IPS-NIHi11 (cell line): ENCODE data around the gene HPN.

Source experiments
- DNase-seq: peaks from one replicate; pipeline ENCODE4 v3.0.0; 2012; ENCODE audit warnings: mixed read lengths, low spot score

The HPN gene

GRCh38 chr19:35105047-35105410, 63.5 kb downstream of the HPN start:
- DNase-seq: no peak

- DNase-seq: no peak
These were observed 64.1 kb downstream of the HPN start for GRCh38 chr19:35105411-35106290.

- DNase-seq: no peak
These were observed 64.7 kb downstream of the HPN start for GRCh38 chr19:35106291-35106583.

- no peak for DNase-seq
These were observed 65.5 kb downstream of the HPN start for GRCh38 chr19:35106898-35107541.

- no peak for DNase-seq
These were observed 66.0 kb downstream of the HPN start for GRCh38 chr19:35107545-35107944.

- DNase-seq: no peak
These were observed 67.2 kb downstream of the HPN start for GRCh38 chr19:35108730-35109129.

GRCh38 chr19:35109395-35110112, 68.0 kb downstream of the HPN start:
- no peak for DNase-seq

GRCh38 chr19:35110974-35111373, 69.5 kb downstream of the HPN start:
- DNase-seq: no peak

- no peak for DNase-seq
These were observed 71.6 kb downstream of the HPN start for GRCh38 chr19:35112995-35113688.

- DNase-seq: peak; percentile 92
These were observed 73.0 kb downstream of the HPN start for GRCh38 chr19:35114353-35115176.

- no peak for DNase-seq
These were observed 73.8 kb downstream of the HPN start, which contains the start of gene FXYD3 for GRCh38 chr19:35115177-35115951. Gene FXYD3 (plus strand): TSS chr19:35115823. CDS start chr19:35119377, 3,554 bp downstream.
